Measurements from ENCODE around the gene SLCO2A1. TPM values are rescaled to one million over a fixed set of nuclear protein-coding genes. Genes with fewer than 3 reads are reported as not detected.

Gene SLCO2A1
- total RNA-seq, 4 donors from 2014 or later: 3.3 to 18.9 (median 6.0) TPM

- TF ChIP-seq POLR2A (IDR thresholded peaks at IDR 0.05): no peak
- TF ChIP-seq CTCF (IDR thresholded peaks at IDR 0.05): no peak
- Histone ChIP-seq H3K4me3 (no peak overlapping the region), H3K27ac (no peak overlapping the region), H3K36me3 (no peaks in the 10 kb centered on the region), H3K4me1 (peaks cover 0 to 8% (median 0%) of the 10 kb centered on the region in 3 donors), H3K9me3 (peaks cover 0 to 4% (median 0%) of the 10 kb centered on the region in 3 donors), H3K27me3 (no peaks in the 10 kb centered on the region)
- WGBS, 2 donors: 20 to 21% methylated on average over 1 of the region's 1 CpG
- intact Hi-C loops (cut with DNase I): no loop called here
- DNase-seq: no peak
Measured at GRCh38 chr3:134002306-134002705, 27.4 kb downstream of the SLCO2A1 start.

GRCh38 chr3:134001251-134001650 lies 28.5 kb downstream of the SLCO2A1 start:
- DNase-seq: no peak
- Histone ChIP-seq H3K4me3 (no peak overlapping the region), H3K27ac (no peak overlapping the region), H3K36me3 (no peaks in the 10 kb centered on the region), H3K27me3 (no peaks in the 10 kb centered on the region), H3K9me3 (peaks cover 0 to 4% (median 0%) of the 10 kb centered on the region in 3 donors), H3K4me1 (peaks cover 0 to 13% (median 0%) of the 10 kb centered on the region in 3 donors)
- no peak for TF ChIP-seq POLR2A (IDR thresholded peaks at IDR 0.05)
- TF ChIP-seq CTCF (IDR thresholded peaks at IDR 0.05): no peak
- 61 to 87% methylated on average over 3 to 5 of the region's 5 CpGs for WGBS, 2 donors
- intact Hi-C loops (cut with DNase I): no loop called here

GRCh38 chr3:133999891-134000685 lies 29.6 kb downstream of the SLCO2A1 start:
- intact Hi-C loops (cut with DNase I): no loop called here
- no peak overlapping the region for H3K27ac ChIP-seq
- H3K27me3 ChIP-seq: no peaks in the 10 kb centered on the region
- peaks cover 0 to 4% (median 0%) of the 10 kb centered on the region in 3 donors for H3K9me3 ChIP-seq
- no peak for DNase-seq
- peaks cover 0 to 18% (median 0%) of the 10 kb centered on the region in 3 donors for H3K4me1 ChIP-seq
- no peak overlapping the region for H3K4me3 ChIP-seq
- no peaks in the 10 kb centered on the region for H3K36me3 ChIP-seq
- WGBS, 2 donors: 78 to 80% methylated on average over 13 of the region's 13 CpGs
- TF ChIP-seq CTCF (IDR thresholded peaks at IDR 0.05): no peak
- no peak for TF ChIP-seq POLR2A (IDR thresholded peaks at IDR 0.05)

GRCh38 chr3:133998691-133999241 lies 31.0 kb downstream of the SLCO2A1 start:
- no peak for DNase-seq
- Histone ChIP-seq H3K4me1 (peaks cover 0 to 24% (median 0%) of the 10 kb centered on the region in 3 donors), H3K27ac (no peak overlapping the region), H3K9me3 (no peaks in the 10 kb centered on the region), H3K4me3 (no peak overlapping the region), H3K36me3 (no peaks in the 10 kb centered on the region), H3K27me3 (no peaks in the 10 kb centered on the region)
- WGBS, 2 donors: 69 to 77% methylated on average over 8 to 9 of the region's 9 CpGs
- intact Hi-C loops (cut with DNase I): no loop called here
- TF ChIP-seq POLR2A (IDR thresholded peaks at IDR 0.05) (no peak), CTCF (IDR thresholded peaks at IDR 0.05) (no peak)

- WGBS, 2 donors: 76 to 88% methylated on average over 7 to 9 of the region's 9 CpGs
- DNase-seq: no peak
- Histone ChIP-seq H3K27ac (no peak overlapping the region), H3K4me1 (peaks cover 0 to 31% (median 0%) of the 10 kb centered on the region in 3 donors), H3K36me3 (no peaks in the 10 kb centered on the region), H3K4me3 (no peak overlapping the region), H3K9me3 (no peaks in the 10 kb centered on the region), H3K27me3 (no peaks in the 10 kb centered on the region)
- intact Hi-C loops (cut with DNase I): no loop called here
- TF ChIP-seq CTCF (IDR thresholded peaks at IDR 0.05) (no peak), POLR2A (IDR thresholded peaks at IDR 0.05) (no peak)
Measured at GRCh38 chr3:133997871-133998635, 31.7 kb downstream of the SLCO2A1 start.
